Panc1 (cell line): ENCODE measurements around the gene IL1RAPL1. TPM values are rescaled to one million over a fixed set of nuclear protein-coding genes. Genes with fewer than 3 reads are reported as not detected.

Experiments
- ATAC-seq: fragments of 200-7000 bp; cut with Tn5 transposase; 2 replicates; pipeline ENCODE4 v1.9.1; 2020; ENCODE audit warnings: mild to moderate bottlenecking, moderate library complexity
- BruUV-seq: library from RNA; stranded (reverse); fragments of 400-500 nt; replicated peaks from 2 replicates; lab custom pipeline; 2021; lab: Mats Ljungman, UMichigan
- CTCF ChIA-PET: fragments of 300-600 bp; sonication (Branson Sonifier 250); formaldehyde crosslinking; loops from one replicate; lab custom pipeline; 2022; ENCODE audit warnings: antibody characterized with exemption; lab: Charles Lee
- POLR2A ChIA-PET: fragments of 300-600 bp; sonication (Branson Sonifier 250); formaldehyde crosslinking; loops from one replicate; lab custom pipeline; 2022; ENCODE audit warnings: antibody characterized with exemption; lab: Charles Lee
- DNase-seq: peaks from one replicate; pipeline ENCODE4 v3.0.0-alpha.2; 2010; ENCODE audit warnings: low read depth, low spot score
- H3K27ac ChIP-seq: 2 replicates; pipeline ENCODE4 v1.5.1; 2011; ENCODE audit warnings: mild to moderate bottlenecking, low read length, inconsistent platforms
- H3K27me3 ChIP-seq: fragments of 200-500 bp; sonication (Bioruptor generic); 2 replicates; pipeline ENCODE4 v1.6.0; 2014; ENCODE audit warnings: low read length, inconsistent platforms; ENCODE audit not compliant: control insufficient read depth, insufficient read depth
- H3K36me3 ChIP-seq: fragments of 200-500 bp; sonication (Bioruptor generic); 2 replicates; pipeline ENCODE4 v1.5.1; 2014; ENCODE audit warnings: inconsistent platforms, mild to moderate bottlenecking, low read length, moderate library complexity; ENCODE audit not compliant: control insufficient read depth, insufficient read depth
- H3K4me1 ChIP-seq: 2 replicates; pipeline ENCODE4 v1.5.1; 2011; ENCODE audit warnings: inconsistent platforms, mild to moderate bottlenecking, low read length, moderate library complexity; ENCODE audit not compliant: control insufficient read depth, insufficient read depth
- H3K4me3 ChIP-seq, 2 experiments: 2 replicates each; pipeline ENCODE4 v1.5.1; 2011 to 2012; ENCODE audit warnings: low read depth in 2 of 2, low read length in 2 of 2, mild to moderate bottlenecking in 2 of 2, inconsistent platforms in 1 of 2, moderate library complexity in 1 of 2
- H3K9me3 ChIP-seq: fragments of 200-500 bp; sonication (Bioruptor generic); 2 replicates; pipeline ENCODE4 v1.5.1; 2014; ENCODE audit warnings: low read depth, mild to moderate bottlenecking, inconsistent platforms, low read length, moderate library complexity; ENCODE audit not compliant: control insufficient read depth, insufficient read depth
- CTCF ChIP-seq: fragments of 450-650 bp; IDR thresholded peaks from 2 replicates; pipeline ENCODE4 v1.5.1; 2017; ENCODE audit warnings: mild to moderate bottlenecking
- POLR2AphosphoS5 ChIP-seq: IDR thresholded peaks from 2 replicates; pipeline ENCODE4 v1.6.1; 2012; ENCODE audit warnings: mild to moderate bottlenecking, low read depth, low read length, moderate library complexity
- REST ChIP-seq, 2 experiments: IDR thresholded peaks; 2 replicates each; pipeline ENCODE4 v1.6.1; 2011 to 2012; ENCODE audit warnings: low read depth in 2 of 2, control low read depth in 1 of 2, low read length in 1 of 2, mild to moderate bottlenecking in 1 of 2, moderate library complexity in 1 of 2; ENCODE audit not compliant: insufficient read depth in 1 of 2
- SIN3A ChIP-seq: IDR thresholded peaks from 2 replicates; pipeline ENCODE4 v1.6.1; 2012; ENCODE audit warnings: low read depth, mild to moderate bottlenecking, low read length, moderate library complexity, borderline replicate concordance; ENCODE audit not compliant: insufficient read depth
- TCF7L2 ChIP-seq: IDR thresholded peaks from 2 replicates; pipeline ENCODE4 v1.6.1; 2011; ENCODE audit warnings: mild to moderate bottlenecking, low read depth, low read length, inconsistent platforms
- in situ Hi-C: cut with HindIII; loops from 2 replicates; pipeline ENCODE4 v1.10.0; 2016; ENCODE audit warnings: low sequenced_read_pairs, low pct_unique_long_range_greater_than_20kb
- intact Hi-C: fragments of 100-400 bp; cut with micrococcal nuclease; formaldehyde crosslinking; loops from one replicate; pipeline ENCODE4 v1.10.0; 2022; ENCODE audit not compliant: unreplicated experiment
- total RNA-seq: library from RNA; stranded (reverse); gene quantifications from one replicate; pipeline ENCODE4 v1.2.1, GENCODE V29; 2021; ENCODE audit not compliant: unreplicated experiment

Gene IL1RAPL1
- total RNA-seq, 1 experiment from 2014 or later: 0.59 TPM

GRCh38 chrX:29012867-29013266, 425.6 kb downstream of the IL1RAPL1 start:
- ChIA-PET POLR2A (no interaction called here), CTCF (no interaction called here)
- in situ Hi-C loops: no loop called here
- Histone ChIP-seq H3K36me3 (no peaks in the 10 kb centered on the region), H3K27me3 (no peaks in the 10 kb centered on the region), H3K4me1 (no peaks in the 10 kb centered on the region), H3K9me3 (no peaks in the 10 kb centered on the region), H3K27ac (no peak overlapping the region), H3K4me3 (no peak overlapping the region)
- intact Hi-C loops: no loop called here
- no peak for DNase-seq
- no peak for ATAC-seq
- BruUV-seq: no TSS peak
- TF ChIP-seq REST (IDR thresholded peaks at IDR 0.05; ENCODE audit: insufficient read depth in 1 of 2, low read depth in 2 of 2, low read length in 1 of 2): no peak
- TF ChIP-seq POLR2AphosphoS5: no peak
- no peak for TF ChIP-seq CTCF
- TF ChIP-seq TCF7L2: no peak
- no peak for TF ChIP-seq SIN3A

DNA sequence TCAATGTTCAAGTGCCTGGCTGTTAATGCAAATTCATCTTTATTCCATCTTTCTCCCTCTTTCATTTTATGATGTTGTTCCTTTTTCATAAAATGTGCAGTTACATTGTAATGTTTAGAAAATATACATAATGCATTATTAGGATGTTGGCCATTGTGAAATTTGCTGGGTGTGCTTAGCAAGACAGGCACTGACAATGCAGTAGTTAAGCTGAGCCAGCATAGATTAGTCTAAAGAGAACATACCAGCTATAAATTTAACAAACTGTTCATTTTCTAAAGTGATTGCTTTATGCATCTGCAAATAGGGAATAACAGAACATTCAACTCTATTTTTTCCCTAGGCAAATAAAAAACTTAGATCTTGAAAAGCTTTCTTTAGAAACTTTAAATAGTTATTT, 436.0 kb downstream of the IL1RAPL1 start:
- Histone ChIP-seq H3K9me3 (no peaks in the 10 kb centered on the region), H3K4me3 (no peak overlapping the region), H3K36me3 (no peaks in the 10 kb centered on the region), H3K27me3 (no peaks in the 10 kb centered on the region), H3K27ac (no peak overlapping the region), H3K4me1 (no peaks in the 10 kb centered on the region)
- POLR2A ChIA-PET: no interaction called here
- no TSS peak for BruUV-seq
- intact Hi-C loops (no loop called here), in situ Hi-C loops (no loop called here)
- CTCF ChIA-PET: no interaction called here
- TF ChIP-seq REST (IDR thresholded peaks at IDR 0.05; ENCODE audit: insufficient read depth in 1 of 2, low read depth in 2 of 2, low read length in 1 of 2) (no peak), POLR2AphosphoS5 (no peak), CTCF (no peak), TCF7L2 (no peak), SIN3A (no peak)
- ATAC-seq (no peak), DNase-seq (no peak)
